ENCODE measurements around the gene HPCA. TPM values are rescaled to one million over a fixed set of nuclear protein-coding genes. Genes with fewer than 3 reads are reported as not detected.
"Not testable (repeated sequence)": the region's sequence is repeated elsewhere in the genome, so short reads cannot be mapped to it uniquely, and the experiment has no call there.

HPCA gene
- total RNA-seq, 1 donor from 2014 or later = not detected

GRCh38 chr1:32903991-32904785 is 17.9 kb downstream of the HPCA start:
- no peak overlapping the region for H3K4me3 Mint-ChIP-seq (ENCODE audit: unreplicated experiment)
- DNase-seq (ENCODE audit: extremely low spot score, unreplicated experiment) = no peak
- H3K27me3 Mint-ChIP-seq (ENCODE audit: unreplicated experiment) = peaks cover 10% of the 10 kb centered on the region
- H3K4me1 Mint-ChIP-seq (ENCODE audit: unreplicated experiment) = peaks cover 9% of the 10 kb centered on the region
- H3K36me3 Mint-ChIP-seq (ENCODE audit: unreplicated experiment) = no peaks in the 10 kb centered on the region
- no peak overlapping the region for H3K27ac Mint-ChIP-seq (ENCODE audit: unreplicated experiment)
- H3K9me3 Mint-ChIP-seq (ENCODE audit: unreplicated experiment) = no peaks in the 10 kb centered on the region
- TF ChIP-seq CTCF (IDR thresholded peaks at IDR 0.05) = no peak

- peaks cover 14% of the 10 kb centered on the region for H3K27me3 Mint-ChIP-seq (ENCODE audit: unreplicated experiment)
- no peaks in the 10 kb centered on the region for H3K9me3 Mint-ChIP-seq (ENCODE audit: unreplicated experiment)
- no peak for TF ChIP-seq CTCF (IDR thresholded peaks at IDR 0.05)
- DNase-seq (ENCODE audit: extremely low spot score, unreplicated experiment) = no peak
- no peaks in the 10 kb centered on the region for H3K36me3 Mint-ChIP-seq (ENCODE audit: unreplicated experiment)
- no peak overlapping the region for H3K4me3 Mint-ChIP-seq (ENCODE audit: unreplicated experiment)
- H3K4me1 Mint-ChIP-seq (ENCODE audit: unreplicated experiment) = peaks cover 9% of the 10 kb centered on the region
- no peak overlapping the region for H3K27ac Mint-ChIP-seq (ENCODE audit: unreplicated experiment)
Measured at GRCh38 chr1:32904797-32905196, 18.5 kb downstream of the HPCA start.

GRCh38 chr1:32905588-32905987 is 19.3 kb downstream of the HPCA start:
- not testable (repeated sequence) for H3K4me1 Mint-ChIP-seq (ENCODE audit: unreplicated experiment); H3K4me3 Mint-ChIP-seq (ENCODE audit: unreplicated experiment); H3K27ac Mint-ChIP-seq (ENCODE audit: unreplicated experiment); H3K9me3 Mint-ChIP-seq (ENCODE audit: unreplicated experiment); H3K36me3 Mint-ChIP-seq (ENCODE audit: unreplicated experiment); DNase-seq (ENCODE audit: extremely low spot score, unreplicated experiment)
- H3K27me3 Mint-ChIP-seq (ENCODE audit: unreplicated experiment) = peaks cover 18% of the 10 kb centered on the region

- Mint-ChIP-seq H3K27me3 (ENCODE audit: unreplicated experiment) (peaks cover 18% of the 10 kb centered on the region), H3K4me3 (ENCODE audit: unreplicated experiment) (no peak overlapping the region), H3K4me1 (ENCODE audit: unreplicated experiment) (peaks cover 2% of the 10 kb centered on the region), H3K9me3 (ENCODE audit: unreplicated experiment) (peaks cover 4% of the 10 kb centered on the region), H3K27ac (ENCODE audit: unreplicated experiment) (no peak overlapping the region), H3K36me3 (ENCODE audit: unreplicated experiment) (no peaks in the 10 kb centered on the region)
- no peak for TF ChIP-seq CTCF (IDR thresholded peaks at IDR 0.05)
- no peak for DNase-seq (ENCODE audit: extremely low spot score, unreplicated experiment)
Measured at GRCh38 chr1:32906654-32907053, 20.4 kb downstream of the HPCA start.

GRCh38 chr1:32907435-32907834 is 21.1 kb downstream of the HPCA start:
- Mint-ChIP-seq H3K4me1 (ENCODE audit: unreplicated experiment) (no peaks in the 10 kb centered on the region), H3K36me3 (ENCODE audit: unreplicated experiment) (no peaks in the 10 kb centered on the region)
- DNase-seq (ENCODE audit: extremely low spot score, unreplicated experiment) = no peak

More at GRCh38 chr1:32907435-32907834, 21.1 kb downstream of the HPCA start:
- Mint-ChIP-seq H3K4me3 (ENCODE audit: unreplicated experiment) (no peak overlapping the region), H3K27ac (ENCODE audit: unreplicated experiment) (no peak overlapping the region), H3K9me3 (ENCODE audit: unreplicated experiment) (peaks cover 4% of the 10 kb centered on the region), H3K27me3 (ENCODE audit: unreplicated experiment) (peaks cover 15% of the 10 kb centered on the region)
- TF ChIP-seq CTCF (IDR thresholded peaks at IDR 0.05) = no peak
